SK-N-SH (cell line): Measurements from ENCODE around the gene SART1.
A peak's percentile ranks its signal among the peaks of the same experiment; 100 is the strongest.

Source experiments
- CTCF ChIP-seq: fragments of 200-600 bp; sonication (generic); IDR thresholded peaks from 2 replicates; pipeline ENCODE4 v1.6.1; 2017; ENCODE audit warnings: antibody characterized with exemption, mild to moderate bottlenecking, moderate library complexity
- EP300 ChIP-seq, 2 experiments: IDR thresholded peaks; 2 replicates each; pipeline versions ENCODE4 v1.4.0 to v1.6.1; 2012; ENCODE audit warnings: borderline replicate concordance in 1 of 2, low read depth in 1 of 2, low read length in 1 of 2
- JUND ChIP-seq: IDR thresholded peaks from 2 replicates; pipeline ENCODE4 v1.4.0; 2012
- MEF2A ChIP-seq: IDR thresholded peaks from 2 replicates; pipeline ENCODE4 v1.4.0; 2012; ENCODE audit warnings: low read depth, borderline replicate concordance
- MXI1 ChIP-seq: IDR thresholded peaks from 2 replicates; pipeline ENCODE4 v1.6.1; 2012; ENCODE audit warnings: mild to moderate bottlenecking, low read depth, low read length, improper control_type of control experiment
- RAD21 ChIP-seq: IDR thresholded peaks from 2 replicates; pipeline ENCODE4 v1.6.1; 2012; ENCODE audit warnings: mild to moderate bottlenecking, low read length
- RCOR1 ChIP-seq: fragments of 150-350 bp; IDR thresholded peaks from 2 replicates; pipeline ENCODE4 v1.6.1; 2017; ENCODE audit warnings: antibody characterized with exemption, low read length
- REST ChIP-seq: IDR thresholded peaks from 2 replicates; pipeline ENCODE4 v1.6.1; 2012; ENCODE audit warnings: mild to moderate bottlenecking, low read depth, low read length, moderate library complexity
- RFX5 ChIP-seq: IDR thresholded peaks from 2 replicates; pipeline ENCODE4 v1.6.1; 2012; ENCODE audit warnings: mild to moderate bottlenecking, improper control_type of control experiment, low read length
- RXRA ChIP-seq: IDR thresholded peaks from 2 replicates; pipeline ENCODE4 v1.4.0; 2012; ENCODE audit warnings: low read depth, mild to moderate bottlenecking, borderline replicate concordance
- TF ChIP-seq, protein P1 (sequence below): IDR thresholded peaks from 2 replicates; pipeline ENCODE4; 2012
- TF ChIP-seq, protein P2 (sequence below): fragments of 150-350 bp; IDR thresholded peaks from 2 replicates; pipeline ENCODE4 v1.6.1; 2017; ENCODE audit warnings: antibody characterized with exemption, low read length, low read depth, borderline replicate concordance

DNA sequence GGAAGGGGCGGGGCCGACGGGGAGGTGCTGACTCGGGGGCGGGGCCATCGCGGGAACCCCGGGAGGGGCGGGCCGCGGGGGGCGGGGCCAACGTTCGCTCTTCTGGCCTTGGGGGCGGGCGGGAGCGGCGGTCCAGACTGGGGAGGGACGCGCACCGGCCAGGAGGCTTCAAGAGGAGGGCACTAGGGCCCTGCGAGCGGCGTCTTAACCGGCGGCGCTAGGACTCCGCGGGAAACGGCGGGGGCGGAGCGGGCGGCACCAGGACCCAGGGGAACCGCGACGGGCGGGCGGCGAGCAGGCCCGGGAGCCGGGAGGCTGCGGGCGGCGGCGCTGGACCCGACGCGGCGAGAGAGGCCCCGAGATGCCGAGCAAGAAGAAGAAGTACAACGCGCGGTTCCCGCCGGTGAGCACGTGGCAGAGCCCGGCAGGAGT is 42.4 kb upstream of the SART1 start, which contains the start of gene DRAP1:
- TF ChIP-seq CTCF (no peak), MEF2A (peak; percentile 51; the same call in 1 of the 2 replicates), RFX5 (no peak), EP300 (IDR thresholded peaks at IDR 0.05; ENCODE audit: borderline replicate concordance in 1 of 2, low read depth in 1 of 2, low read length in 1 of 2) (peak in 1 of 2 experiments; percentile 29; a peak in 1 of 4 replicates), MXI1 (peak; percentile 52; the same call in 1 of the 2 replicates), RCOR1 (no peak), JUND (no peak), RXRA (no peak), REST (no peak; the same call in 1 of the 2 replicates), RAD21 (0 out of 2 replicates have a peak, but pooled peaks have one; percentile 2)
- TF ChIP-seq, protein P1, sequence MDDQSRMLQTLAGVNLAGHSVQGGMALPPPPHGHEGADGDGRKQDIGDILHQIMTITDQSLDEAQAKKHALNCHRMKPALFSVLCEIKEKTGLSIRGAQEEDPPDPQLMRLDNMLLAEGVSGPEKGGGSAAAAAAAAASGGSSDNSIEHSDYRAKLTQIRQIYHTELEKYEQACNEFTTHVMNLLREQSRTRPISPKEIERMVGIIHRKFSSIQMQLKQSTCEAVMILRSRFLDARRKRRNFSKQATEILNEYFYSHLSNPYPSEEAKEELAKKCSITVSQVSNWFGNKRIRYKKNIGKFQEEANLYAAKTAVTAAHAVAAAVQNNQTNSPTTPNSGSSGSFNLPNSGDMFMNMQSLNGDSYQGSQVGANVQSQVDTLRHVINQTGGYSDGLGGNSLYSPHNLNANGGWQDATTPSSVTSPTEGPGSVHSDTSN = peak; percentile 92
- TF ChIP-seq, protein P2, sequence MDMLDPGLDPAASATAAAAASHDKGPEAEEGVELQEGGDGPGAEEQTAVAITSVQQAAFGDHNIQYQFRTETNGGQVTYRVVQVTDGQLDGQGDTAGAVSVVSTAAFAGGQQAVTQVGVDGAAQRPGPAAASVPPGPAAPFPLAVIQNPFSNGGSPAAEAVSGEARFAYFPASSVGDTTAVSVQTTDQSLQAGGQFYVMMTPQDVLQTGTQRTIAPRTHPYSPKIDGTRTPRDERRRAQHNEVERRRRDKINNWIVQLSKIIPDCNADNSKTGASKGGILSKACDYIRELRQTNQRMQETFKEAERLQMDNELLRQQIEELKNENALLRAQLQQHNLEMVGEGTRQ = no peak
